ENCODE data around the gene UPP1. TPM values are rescaled to one million over a fixed set of nuclear protein-coding genes. Genes with fewer than 3 reads are reported as not detected.

Gene UPP1
- total RNA-seq, 2 experiments from 2014 or later = 46.9 to 48.2 TPM

DNA sequence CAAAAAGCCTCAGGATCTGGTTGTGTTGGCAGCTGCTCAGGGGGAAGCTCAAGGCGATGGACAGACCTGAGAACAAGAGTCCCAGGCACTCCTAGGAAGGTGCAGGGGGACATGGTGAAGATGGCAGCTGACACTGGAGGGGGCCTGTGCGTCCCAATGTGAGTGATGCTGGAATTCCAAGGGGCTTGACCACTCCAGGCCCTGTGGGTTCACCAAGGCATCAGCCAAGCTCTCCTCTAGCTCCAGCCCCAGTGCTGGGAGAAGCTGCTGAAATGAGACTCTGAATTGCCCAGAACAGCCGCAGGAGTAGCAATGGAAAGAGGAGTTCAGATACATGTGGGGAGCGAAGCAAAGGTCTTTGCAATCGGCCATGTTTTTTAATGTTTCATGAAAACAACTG, 16.0 kb downstream of the UPP1 start:
- Mint-ChIP-seq H3K4me3 (no peak overlapping the region), H3K9me3 (no peaks in the 10 kb centered on the region), H3K27ac (peak overlapping the region; percentile 27), H3K4me1 (ENCODE audit: low read depth) (peaks cover 11% of the 10 kb centered on the region), H3K27me3 (ENCODE audit: low read depth) (no peaks in the 10 kb centered on the region), H3K36me3 (ENCODE audit: low read depth) (peaks cover 39% of the 10 kb centered on the region)
- no peak for DNase-seq
- CTCF ChIA-PET = interaction anchor here (1.1 to 1.4 kb wide), 3 partner anchors 22 to 160 kb away, joined by 3 to 6 read pairs (median 4); no protein-coding TSS in a partner anchor
- intact Hi-C loops (cut with micrococcal nuclease) = no loop called here

DNA sequence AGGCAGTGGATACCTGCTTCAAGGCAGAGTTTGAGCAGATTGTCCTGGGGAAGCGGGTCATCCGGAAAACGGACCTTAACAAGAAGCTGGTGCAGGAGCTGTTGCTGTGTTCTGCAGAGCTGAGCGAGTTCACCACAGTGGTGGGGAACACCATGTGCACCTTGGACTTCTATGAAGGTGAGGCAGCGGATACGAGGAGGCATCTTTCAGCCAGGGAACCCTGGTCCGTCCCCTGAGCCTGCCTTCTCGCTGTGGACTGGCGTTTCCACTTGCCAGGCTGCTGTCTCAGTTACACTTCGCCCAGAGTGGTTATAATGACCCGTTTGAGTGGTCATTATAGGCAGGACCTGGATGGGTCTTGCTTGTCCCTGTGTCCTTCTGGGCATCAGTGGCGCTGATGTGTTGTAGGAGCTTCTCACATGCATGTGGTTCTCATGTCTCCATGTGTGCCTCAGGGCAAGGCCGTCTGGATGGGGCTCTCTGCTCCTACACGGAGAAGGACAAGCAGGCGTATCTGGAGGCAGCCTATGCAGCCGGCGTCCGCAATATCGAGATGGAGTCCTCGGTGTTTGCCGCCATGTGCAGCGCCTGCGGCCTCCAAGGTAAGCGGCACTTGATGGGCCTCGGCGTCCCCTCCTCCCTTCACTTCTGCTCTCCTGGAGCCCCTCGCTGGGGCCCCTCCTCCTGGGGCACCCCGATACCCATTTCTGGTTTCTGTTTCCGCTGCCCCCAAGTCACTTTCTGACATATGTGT, 18.0 kb downstream of the UPP1 start:
- H3K27me3 Mint-ChIP-seq (ENCODE audit: low read depth) = no peaks in the 10 kb centered on the region
- DNase-seq = no peak
- H3K9me3 Mint-ChIP-seq = no peaks in the 10 kb centered on the region
- intact Hi-C loops (cut with micrococcal nuclease) = no loop called here
- no peak overlapping the region for H3K27ac Mint-ChIP-seq
- no peak overlapping the region for H3K4me3 Mint-ChIP-seq
- peaks cover 35% of the 10 kb centered on the region for H3K36me3 Mint-ChIP-seq (ENCODE audit: low read depth)
- peaks cover 10% of the 10 kb centered on the region for H3K4me1 Mint-ChIP-seq (ENCODE audit: low read depth)
- CTCF ChIA-PET = interaction anchor here (1.6 to 4.8 kb wide), 3 partner anchors 13 to 163 kb away, joined by 3 to 101 read pairs (median 45); no protein-coding TSS in a partner anchor

DNA sequence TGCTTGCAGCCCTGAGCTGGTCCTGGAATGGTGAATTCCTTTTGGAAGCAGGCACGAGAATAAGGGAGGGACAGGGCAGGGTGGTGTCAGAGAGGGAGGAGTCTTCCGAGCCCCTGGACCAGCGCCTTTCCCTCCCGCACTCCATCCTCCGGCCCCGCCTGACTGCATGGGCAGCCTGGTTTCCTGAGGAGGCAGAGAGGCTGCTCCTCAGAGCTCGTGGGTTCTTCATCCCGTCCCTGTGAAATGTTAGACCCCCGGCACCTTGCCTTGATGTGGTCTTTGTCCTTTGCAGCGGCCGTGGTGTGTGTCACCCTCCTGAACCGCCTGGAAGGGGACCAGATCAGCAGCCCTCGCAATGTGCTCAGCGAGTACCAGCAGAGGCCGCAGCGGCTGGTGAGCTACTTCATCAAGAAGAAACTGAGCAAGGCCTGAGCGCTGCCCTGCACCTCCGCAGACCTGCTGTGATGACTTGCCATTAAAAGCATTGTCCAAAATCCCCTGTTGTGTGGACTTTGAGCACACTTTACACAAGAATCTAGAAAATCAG, 18.9 kb downstream of the UPP1 start:
- H3K27ac Mint-ChIP-seq = no peak overlapping the region
- peaks cover 9% of the 10 kb centered on the region for H3K4me1 Mint-ChIP-seq (ENCODE audit: low read depth)
- peaks cover 27% of the 10 kb centered on the region for H3K36me3 Mint-ChIP-seq (ENCODE audit: low read depth)
- H3K4me3 Mint-ChIP-seq = no peak overlapping the region
- intact Hi-C loops (cut with micrococcal nuclease) = no loop called here
- no peak for DNase-seq
- no peaks in the 10 kb centered on the region for H3K9me3 Mint-ChIP-seq
- no peaks in the 10 kb centered on the region for H3K27me3 Mint-ChIP-seq (ENCODE audit: low read depth)
- CTCF ChIA-PET = interaction anchor here (1.2 to 4.8 kb wide), 5 partner anchors 9 to 164 kb away, joined by 3 to 101 read pairs (median 9); no protein-coding TSS in a partner anchor

DNA sequence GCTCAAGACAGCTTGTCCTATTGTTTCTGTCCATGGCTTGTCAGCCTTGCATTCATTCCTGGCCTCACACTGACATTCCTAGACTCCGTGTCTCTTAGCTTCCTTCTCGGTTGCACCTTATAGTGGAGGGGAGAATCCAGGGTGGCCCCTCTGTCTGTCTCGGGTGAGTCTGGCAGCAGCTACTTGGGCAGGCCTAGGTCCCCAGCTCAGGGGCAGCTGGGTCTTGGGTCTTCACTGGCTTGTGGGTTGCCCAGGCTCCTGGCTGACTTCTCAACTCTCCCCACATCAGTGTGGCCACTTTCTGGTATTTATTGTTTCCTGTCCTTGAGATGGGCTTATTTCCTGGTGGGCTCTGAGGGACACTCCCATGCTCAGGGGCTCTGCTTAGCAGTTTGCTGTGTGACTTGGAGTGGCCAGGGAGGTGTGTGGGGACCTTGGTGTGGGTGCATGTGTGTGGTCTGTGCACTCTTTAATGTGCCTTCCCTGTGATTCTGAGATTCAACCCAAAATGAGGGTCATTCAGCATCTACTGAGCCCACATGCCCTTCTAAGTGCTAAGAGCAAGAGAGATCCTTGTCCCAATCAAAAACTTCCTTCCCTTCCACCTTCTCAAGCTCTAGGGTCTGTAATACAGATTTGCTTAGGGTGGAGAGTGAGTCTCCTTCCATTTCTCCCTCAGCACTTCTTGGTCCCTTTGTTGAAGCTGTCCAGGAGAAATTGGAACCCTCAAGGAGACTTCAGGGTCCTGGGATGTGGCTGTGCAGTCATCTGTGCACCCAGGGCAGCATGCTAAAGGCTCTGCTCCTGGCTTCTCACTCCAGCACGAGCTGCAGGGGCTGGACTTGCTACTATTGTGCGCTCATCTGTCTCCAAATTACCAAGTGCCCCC, 20.1 kb downstream of the UPP1 start:
- peaks cover 9% of the 10 kb centered on the region for H3K4me1 Mint-ChIP-seq (ENCODE audit: low read depth)
- CTCF ChIA-PET = interaction anchor here (0.6 to 4.8 kb wide), 20 partner anchors 11 to 177 kb away, joined by 3 to 101 read pairs (median 5); partner anchors contain the start of gene PKD1L1
- peaks cover 18% of the 10 kb centered on the region for H3K36me3 Mint-ChIP-seq (ENCODE audit: low read depth)
- no peaks in the 10 kb centered on the region for H3K27me3 Mint-ChIP-seq (ENCODE audit: low read depth)
- intact Hi-C loops (cut with micrococcal nuclease) = no loop called here
- H3K9me3 Mint-ChIP-seq = no peaks in the 10 kb centered on the region
- peak overlapping the region; percentile 70 for H3K27ac Mint-ChIP-seq
- no peak overlapping the region for H3K4me3 Mint-ChIP-seq
- DNase-seq = no peak

DNA sequence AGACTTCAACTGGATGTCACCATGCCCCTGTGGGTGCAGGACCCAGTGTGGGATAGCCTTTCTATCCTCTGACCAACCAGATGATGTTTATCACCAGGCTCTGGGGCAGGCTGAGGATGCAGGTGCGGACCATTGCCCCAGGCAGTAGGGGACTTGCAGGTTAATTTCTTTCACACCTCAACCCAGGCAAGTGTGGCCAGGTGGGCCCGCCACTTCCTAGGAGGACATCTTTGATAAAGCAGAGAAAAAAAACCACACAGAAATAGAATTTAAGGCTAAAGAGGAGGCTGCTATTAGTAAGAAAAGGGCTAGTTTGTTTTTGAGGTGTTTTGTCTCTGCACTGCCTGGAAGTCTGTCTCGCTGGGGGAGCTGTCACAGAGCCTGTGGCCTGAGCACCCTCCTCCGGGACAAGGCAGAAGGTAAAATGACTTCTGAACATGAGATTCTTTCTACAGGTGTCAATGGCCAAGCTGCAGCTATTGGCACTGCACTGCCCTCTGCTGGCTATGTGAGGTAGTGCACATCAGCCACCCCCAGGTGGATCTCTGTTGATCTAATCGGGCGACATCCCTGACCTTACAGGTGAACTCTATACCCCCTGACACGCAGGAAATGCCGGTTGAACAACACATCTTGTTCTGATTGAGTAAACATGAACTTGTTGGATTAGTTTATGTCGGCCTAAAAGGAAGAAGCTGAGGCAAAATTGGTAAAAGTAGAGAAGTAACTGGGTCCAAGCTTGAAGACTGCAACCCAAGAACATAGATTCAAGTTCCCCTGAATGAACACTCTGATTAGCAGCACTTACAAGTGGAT, 21.0 kb downstream of the UPP1 start:
- no peaks in the 10 kb centered on the region for H3K9me3 Mint-ChIP-seq
- no peaks in the 10 kb centered on the region for H3K27me3 Mint-ChIP-seq (ENCODE audit: low read depth)
- peaks cover 11% of the 10 kb centered on the region for H3K36me3 Mint-ChIP-seq (ENCODE audit: low read depth)
- DNase-seq = peak; percentile 96
- H3K4me3 Mint-ChIP-seq = no peak overlapping the region
- H3K27ac Mint-ChIP-seq = no peak overlapping the region
- intact Hi-C loops (cut with micrococcal nuclease) = loop anchor here (1.0 to 10.0 kb wide), 5 partner anchors 45 to 235 kb away; partner anchors contain the start of gene C7orf57
- CTCF ChIA-PET = interaction anchor here (0.6 to 4.8 kb wide), 38 partner anchors 8 to 178 kb away, joined by 3 to 101 read pairs (median 4); partner anchors contain the start of gene PKD1L1
- H3K4me1 Mint-ChIP-seq (ENCODE audit: low read depth) = peaks cover 9% of the 10 kb centered on the region

DNA sequence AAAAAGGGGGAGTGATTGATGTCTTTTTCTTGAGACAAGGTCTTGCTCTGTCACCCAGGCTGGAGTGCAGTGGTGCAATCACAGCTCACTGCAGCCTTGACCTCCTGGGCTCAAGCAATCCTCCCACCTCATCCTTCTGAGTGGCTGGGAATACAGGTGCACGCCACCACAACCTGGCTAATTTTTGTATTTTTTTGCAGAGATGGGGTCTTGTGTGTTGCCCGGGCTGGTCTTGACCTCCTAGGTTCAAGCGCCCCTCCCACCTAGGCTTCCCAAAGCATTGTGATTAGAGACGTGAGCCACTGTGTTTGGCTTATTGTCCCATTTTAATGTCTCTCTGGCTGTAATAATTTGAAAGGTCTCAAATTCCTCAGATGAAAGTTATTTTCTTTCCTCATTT, 21.8 kb downstream of the UPP1 start:
- Mint-ChIP-seq H3K36me3 (ENCODE audit: low read depth) (peaks cover 10% of the 10 kb centered on the region), H3K4me1 (ENCODE audit: low read depth) (peaks cover 9% of the 10 kb centered on the region), H3K4me3 (no peak overlapping the region), H3K27ac (no peak overlapping the region), H3K9me3 (no peaks in the 10 kb centered on the region), H3K27me3 (ENCODE audit: low read depth) (no peaks in the 10 kb centered on the region)
- CTCF ChIA-PET = interaction anchor here (0.6 to 4.8 kb wide), 33 partner anchors 8 to 167 kb away, joined by 3 to 101 read pairs (median 4); partner anchors contain the start of gene PKD1L1
- DNase-seq = no peak
- intact Hi-C loops (cut with micrococcal nuclease) = loop anchor here (1.0 to 10.0 kb wide), 5 partner anchors 44 to 236 kb away; partner anchors contain the start of gene C7orf57

DNA sequence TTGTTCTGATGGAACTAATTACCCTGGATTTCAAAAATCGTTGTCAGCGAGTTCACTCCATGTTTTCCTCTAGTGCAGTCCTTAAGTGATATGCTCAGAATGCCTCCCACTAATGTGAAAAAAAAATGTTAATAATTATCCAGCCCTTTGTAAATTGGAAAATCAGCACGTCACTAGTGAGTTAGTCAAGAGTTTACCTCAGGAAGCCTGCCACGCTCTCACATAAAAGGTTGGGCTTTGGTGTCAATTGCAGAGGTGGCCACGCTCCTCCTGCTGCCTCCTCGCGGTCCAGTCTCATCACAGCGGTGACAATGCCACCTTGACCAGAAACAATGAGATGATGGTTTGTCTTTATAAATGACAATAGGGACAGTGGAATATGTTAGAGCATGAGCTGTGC, 22.5 kb downstream of the UPP1 start:
- H3K4me3 Mint-ChIP-seq = no peak overlapping the region
- no peak for DNase-seq
- CTCF ChIA-PET = interaction anchor here (1.3 to 4.4 kb wide), 3 partner anchors 10 to 167 kb away, joined by 3 to 45 read pairs (median 6); no protein-coding TSS in a partner anchor

DNA sequence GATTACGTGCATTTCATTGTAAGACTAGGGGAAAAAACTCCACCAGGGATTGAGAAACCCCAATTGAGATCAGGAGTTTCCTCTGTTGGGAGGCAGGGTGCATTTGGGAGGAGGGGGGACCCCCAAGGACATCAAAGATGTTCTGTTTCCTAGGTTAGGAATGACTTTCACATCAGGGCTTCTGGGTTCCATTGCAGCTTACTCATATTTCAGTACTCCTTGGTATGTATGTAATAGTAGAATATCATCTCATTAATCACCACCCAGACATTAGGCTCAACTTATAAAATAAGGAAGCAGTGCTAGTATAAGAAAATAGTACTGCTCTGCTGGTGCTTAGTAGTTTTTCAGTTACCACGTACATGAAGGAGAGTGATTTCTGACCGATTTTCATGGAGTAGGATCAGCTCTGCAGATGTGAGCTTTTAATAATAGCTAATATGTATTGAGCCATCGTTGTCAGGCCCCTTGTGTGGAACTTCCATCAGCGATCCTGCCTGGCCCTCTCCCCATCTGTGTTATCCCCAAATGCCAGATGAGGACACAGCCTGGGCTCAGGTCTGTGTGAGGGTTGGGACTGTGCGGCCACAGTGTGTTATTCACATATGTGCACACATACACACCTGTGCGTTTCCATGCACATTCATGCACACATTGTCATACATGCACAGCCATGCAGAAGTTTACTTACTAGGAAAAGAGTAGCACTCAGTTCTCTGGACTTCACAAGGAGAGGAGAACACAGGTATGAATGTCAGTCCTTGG, 23.5 kb downstream of the UPP1 start:
- Mint-ChIP-seq H3K4me3 (no peak overlapping the region), H3K36me3 (ENCODE audit: low read depth) (peaks cover 7% of the 10 kb centered on the region), H3K27me3 (ENCODE audit: low read depth) (no peaks in the 10 kb centered on the region), H3K4me1 (ENCODE audit: low read depth) (peaks cover 9% of the 10 kb centered on the region), H3K9me3 (no peaks in the 10 kb centered on the region), H3K27ac (no peak overlapping the region)
- CTCF ChIA-PET = no interaction called here
- no peak for DNase-seq
- intact Hi-C loops (cut with micrococcal nuclease) = loop anchor here (10.0 kb wide), 1 partner anchor 238 kb away; no protein-coding TSS in a partner anchor

More for the DNA sequence above, 22.5 kb downstream of the UPP1 start:
- Mint-ChIP-seq H3K27me3 (ENCODE audit: low read depth) (no peaks in the 10 kb centered on the region), H3K9me3 (no peaks in the 10 kb centered on the region), H3K36me3 (ENCODE audit: low read depth) (peaks cover 10% of the 10 kb centered on the region), H3K27ac (no peak overlapping the region), H3K4me1 (ENCODE audit: low read depth) (peaks cover 9% of the 10 kb centered on the region)
- intact Hi-C loops (cut with micrococcal nuclease) = loop anchor here (2.0 to 10.0 kb wide), 2 partner anchors 43 to 237 kb away; no protein-coding TSS in a partner anchor

DNA sequence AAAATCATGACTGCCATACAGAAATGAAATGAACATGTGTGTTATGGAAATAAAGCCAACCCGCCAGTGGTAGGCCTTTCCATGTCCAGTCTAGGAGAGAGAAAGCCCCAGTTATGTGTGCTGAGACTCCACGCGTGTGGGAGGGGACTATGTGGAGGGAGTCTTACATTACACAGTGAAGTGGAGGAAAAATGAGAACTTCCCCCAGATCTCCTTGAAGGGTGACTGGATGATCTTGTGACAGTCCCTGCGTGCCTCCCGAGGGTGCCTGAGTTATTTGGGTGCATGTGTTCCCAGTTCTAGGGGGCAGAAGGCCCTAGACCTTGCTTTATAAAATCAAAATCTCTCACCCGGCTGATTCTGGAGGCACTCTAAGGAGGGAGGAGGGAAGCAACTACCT, 24.2 kb downstream of the UPP1 start:
- no peak overlapping the region for H3K4me3 Mint-ChIP-seq
- CTCF ChIA-PET = no interaction called here
- no peaks in the 10 kb centered on the region for H3K9me3 Mint-ChIP-seq
- H3K4me1 Mint-ChIP-seq (ENCODE audit: low read depth) = peaks cover 9% of the 10 kb centered on the region
- peaks cover 4% of the 10 kb centered on the region for H3K36me3 Mint-ChIP-seq (ENCODE audit: low read depth)
- no peak for DNase-seq
- intact Hi-C loops (cut with micrococcal nuclease) = loop anchor here (10.0 kb wide), 1 partner anchor 238 kb away; no protein-coding TSS in a partner anchor
- no peak overlapping the region for H3K27ac Mint-ChIP-seq
- no peaks in the 10 kb centered on the region for H3K27me3 Mint-ChIP-seq (ENCODE audit: low read depth)

DNA sequence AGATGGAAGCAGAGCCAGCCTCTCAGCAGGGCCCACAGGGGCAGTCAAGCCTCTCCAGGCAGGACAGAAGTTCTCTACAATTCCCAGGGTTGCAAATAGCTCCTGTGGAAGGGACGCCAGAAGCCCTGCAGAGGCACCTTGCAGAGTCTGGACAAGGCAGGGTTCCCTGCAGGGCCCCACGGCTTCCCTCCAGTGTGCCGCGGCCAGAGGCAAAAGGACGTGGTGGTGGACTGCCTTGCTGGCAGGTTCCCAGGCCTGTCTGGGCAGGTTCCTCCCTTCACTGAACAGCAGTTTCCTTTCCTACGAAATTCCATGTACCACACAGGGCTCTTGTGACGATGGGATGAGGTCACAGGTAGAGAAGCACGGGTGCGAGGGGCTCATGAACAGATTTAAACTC, 25.1 kb downstream of the UPP1 start:
- intact Hi-C loops (cut with micrococcal nuclease) = loop anchor here (10.0 kb wide), 1 partner anchor 239 kb away; no protein-coding TSS in a partner anchor
- Mint-ChIP-seq H3K27me3 (ENCODE audit: low read depth) (no peaks in the 10 kb centered on the region), H3K4me3 (no peak overlapping the region), H3K27ac (no peak overlapping the region), H3K4me1 (ENCODE audit: low read depth) (peaks cover 9% of the 10 kb centered on the region), H3K9me3 (no peaks in the 10 kb centered on the region), H3K36me3 (ENCODE audit: low read depth) (no peaks in the 10 kb centered on the region)
- CTCF ChIA-PET = interaction anchor here (0.7 kb wide), 1 partner anchor 154 kb away, joined by 3 read pairs; no protein-coding TSS in a partner anchor
- no peak for DNase-seq

Data from activated naive CD4-positive, alpha-beta T cell treated with anti-CD3 and anti-CD28 coated beads for 36 hours (primary cell).